ENCODE results near the gene VAV2. TPM values are rescaled to one million over a fixed set of nuclear protein-coding genes. Genes with fewer than 3 reads are reported as not detected.

The VAV2 gene
- total and polyA plus RNA-seq, 4 donors, result 13.0 to 28.2 (median 16.3) TPM

- H3K36me3 ChIP-seq (ENCODE audit: control insufficient read depth in 4 of 4, insufficient read depth in 4 of 4, low read length in 4 of 4), result peaks cover 0 to 11% (median 5%) of the 10 kb centered on the region in 4 donors
- no peak for TF ChIP-seq CTCF (IDR thresholded peaks at IDR 0.05; ENCODE audit: control extremely low read depth, extremely low read depth)
- DNase-seq (no peak), ATAC-seq (ENCODE audit: insufficient read depth, low FRiP score) (no peak)
- no peaks in the 10 kb centered on the region for H3K9me3 ChIP-seq (ENCODE audit: control insufficient read depth in 4 of 4, insufficient read depth in 3 of 4, low read length in 3 of 4)
- H3K27me3 ChIP-seq (ENCODE audit: control insufficient read depth in 3 of 3, insufficient read depth in 3 of 3, low read length in 2 of 3), result no peaks in the 10 kb centered on the region
- peaks cover 0 to 13% (median 6%) of the 10 kb centered on the region in 5 donors for H3K4me1 ChIP-seq (ENCODE audit: control insufficient read depth in 5 of 5, insufficient read depth in 5 of 5, low read length in 5 of 5)
- H3K4me3 ChIP-seq, result no peak overlapping the region
- no peak overlapping the region for H3K9ac ChIP-seq (ENCODE audit: insufficient read depth in 1 of 2, low read length in 2 of 2)
- 92 to 95% methylated on average over 12 of the region's 12 CpGs for WGBS, 2 donors
- no peak overlapping the region for H3K27ac ChIP-seq (ENCODE audit: low read depth in 1 of 2, low read length in 1 of 2)
Measured at GRCh38 chr9:133939845-133940244, 52.3 kb downstream of the VAV2 start.

- Histone ChIP-seq H3K27me3 (ENCODE audit: control insufficient read depth in 3 of 3, insufficient read depth in 3 of 3, low read length in 2 of 3) (no peaks in the 10 kb centered on the region), H3K9ac (ENCODE audit: insufficient read depth in 1 of 2, low read length in 2 of 2) (no peak overlapping the region), H3K36me3 (ENCODE audit: control insufficient read depth in 4 of 4, insufficient read depth in 4 of 4, low read length in 4 of 4) (peaks cover 0 to 11% (median 6%) of the 10 kb centered on the region in 4 donors), H3K4me3 (no peak overlapping the region), H3K27ac (ENCODE audit: low read depth in 1 of 2, low read length in 1 of 2) (no peak overlapping the region), H3K4me1 (ENCODE audit: control insufficient read depth in 5 of 5, insufficient read depth in 5 of 5, low read length in 5 of 5) (peaks cover 0 to 13% (median 6%) of the 10 kb centered on the region in 5 donors), H3K9me3 (ENCODE audit: control insufficient read depth in 4 of 4, insufficient read depth in 3 of 4, low read length in 3 of 4) (no peaks in the 10 kb centered on the region)
- WGBS, 2 donors, result 75 to 82% methylated on average over 23 of the region's 23 CpGs
- ATAC-seq (ENCODE audit: insufficient read depth, low FRiP score), result no peak
- DNase-seq, result no peak
- TF ChIP-seq CTCF (IDR thresholded peaks at IDR 0.05; ENCODE audit: control extremely low read depth, extremely low read depth), result no peak
Measured at GRCh38 chr9:133939171-133939785, 52.8 kb downstream of the VAV2 start.

GRCh38 chr9:133938753-133939152 lies 53.4 kb downstream of the VAV2 start:
- TF ChIP-seq CTCF (IDR thresholded peaks at IDR 0.05; ENCODE audit: control extremely low read depth, extremely low read depth), result no peak
- H3K27ac ChIP-seq (ENCODE audit: low read depth in 1 of 2, low read length in 1 of 2), result no peak overlapping the region
- no peaks in the 10 kb centered on the region for H3K27me3 ChIP-seq (ENCODE audit: control insufficient read depth in 3 of 3, insufficient read depth in 3 of 3, low read length in 2 of 3)
- H3K36me3 ChIP-seq (ENCODE audit: control insufficient read depth in 4 of 4, insufficient read depth in 4 of 4, low read length in 4 of 4), result peaks cover 0 to 11% (median 9%) of the 10 kb centered on the region in 4 donors
- ATAC-seq (ENCODE audit: insufficient read depth, low FRiP score) (no peak), DNase-seq (no peak)
- peaks cover 0 to 13% (median 6%) of the 10 kb centered on the region in 5 donors for H3K4me1 ChIP-seq (ENCODE audit: control insufficient read depth in 5 of 5, insufficient read depth in 5 of 5, low read length in 5 of 5)
- no peaks in the 10 kb centered on the region for H3K9me3 ChIP-seq (ENCODE audit: control insufficient read depth in 4 of 4, insufficient read depth in 3 of 4, low read length in 3 of 4)
- H3K9ac ChIP-seq (ENCODE audit: insufficient read depth in 1 of 2, low read length in 2 of 2), result no peak overlapping the region
- no peak overlapping the region for H3K4me3 ChIP-seq
- 83 to 89% methylated on average over 14 of the region's 14 CpGs for WGBS, 2 donors

GRCh38 chr9:133938086-133938485 lies 54.0 kb downstream of the VAV2 start:
- ATAC-seq (ENCODE audit: insufficient read depth, low FRiP score) (no peak), DNase-seq (no peak)

More at GRCh38 chr9:133938086-133938485, 54.0 kb downstream of the VAV2 start:
- Histone ChIP-seq H3K4me1 (ENCODE audit: control insufficient read depth in 5 of 5, insufficient read depth in 5 of 5, low read length in 5 of 5) (peaks cover 0 to 13% (median 6%) of the 10 kb centered on the region in 5 donors), H3K36me3 (ENCODE audit: control insufficient read depth in 4 of 4, insufficient read depth in 4 of 4, low read length in 4 of 4) (peaks cover 0 to 13% (median 10%) of the 10 kb centered on the region in 4 donors), H3K27me3 (ENCODE audit: control insufficient read depth in 3 of 3, insufficient read depth in 3 of 3, low read length in 2 of 3) (no peaks in the 10 kb centered on the region), H3K9me3 (ENCODE audit: control insufficient read depth in 4 of 4, insufficient read depth in 3 of 4, low read length in 3 of 4) (no peaks in the 10 kb centered on the region), H3K4me3 (no peak overlapping the region), H3K27ac (ENCODE audit: low read depth in 1 of 2, low read length in 1 of 2) (no peak overlapping the region), H3K9ac (ENCODE audit: insufficient read depth in 1 of 2, low read length in 2 of 2) (no peak overlapping the region)
- no peak for TF ChIP-seq CTCF (IDR thresholded peaks at IDR 0.05; ENCODE audit: control extremely low read depth, extremely low read depth)
- WGBS, 2 donors, result 95 to 98% methylated on average over 10 of the region's 10 CpGs
